ENCODE data around the gene FAM20B.
A peak's percentile ranks its signal among the peaks of the same experiment; 100 is the strongest.

FAM20B gene

DNA sequence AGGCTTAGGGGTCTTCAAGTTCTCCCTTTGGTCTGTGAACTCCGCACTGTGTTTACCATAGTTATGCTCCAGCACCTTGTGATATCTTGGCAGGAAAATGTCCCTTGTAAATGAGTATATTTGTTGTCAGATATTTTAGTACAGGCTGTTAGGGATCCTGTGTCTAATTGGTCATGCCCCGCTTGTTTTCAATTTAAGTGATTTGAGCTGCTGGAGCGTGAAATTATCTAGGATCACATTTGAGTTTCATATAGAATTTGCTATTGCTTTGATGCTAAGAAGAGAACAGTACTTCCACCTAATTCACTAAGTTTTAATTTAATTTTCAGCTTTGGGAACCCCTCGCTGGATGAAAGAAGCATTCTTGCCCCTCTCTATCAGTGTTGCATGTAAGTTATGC is 40.8 kb downstream of the FAM20B start:
- DNase-seq (ENCODE audit: low read depth) = no peak
- no peak overlapping the region for H3K4me3 ChIP-seq (ENCODE audit: low read depth, low read length)
- TF ChIP-seq, protein P1, sequence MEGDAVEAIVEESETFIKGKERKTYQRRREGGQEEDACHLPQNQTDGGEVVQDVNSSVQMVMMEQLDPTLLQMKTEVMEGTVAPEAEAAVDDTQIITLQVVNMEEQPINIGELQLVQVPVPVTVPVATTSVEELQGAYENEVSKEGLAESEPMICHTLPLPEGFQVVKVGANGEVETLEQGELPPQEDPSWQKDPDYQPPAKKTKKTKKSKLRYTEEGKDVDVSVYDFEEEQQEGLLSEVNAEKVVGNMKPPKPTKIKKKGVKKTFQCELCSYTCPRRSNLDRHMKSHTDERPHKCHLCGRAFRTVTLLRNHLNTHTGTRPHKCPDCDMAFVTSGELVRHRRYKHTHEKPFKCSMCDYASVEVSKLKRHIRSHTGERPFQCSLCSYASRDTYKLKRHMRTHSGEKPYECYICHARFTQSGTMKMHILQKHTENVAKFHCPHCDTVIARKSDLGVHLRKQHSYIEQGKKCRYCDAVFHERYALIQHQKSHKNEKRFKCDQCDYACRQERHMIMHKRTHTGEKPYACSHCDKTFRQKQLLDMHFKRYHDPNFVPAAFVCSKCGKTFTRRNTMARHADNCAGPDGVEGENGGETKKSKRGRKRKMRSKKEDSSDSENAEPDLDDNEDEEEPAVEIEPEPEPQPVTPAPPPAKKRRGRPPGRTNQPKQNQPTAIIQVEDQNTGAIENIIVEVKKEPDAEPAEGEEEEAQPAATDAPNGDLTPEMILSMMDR (conservative IDR thresholded peaks at IDR 0.05; ENCODE audit: low read depth, low read length) = no peak

DNA sequence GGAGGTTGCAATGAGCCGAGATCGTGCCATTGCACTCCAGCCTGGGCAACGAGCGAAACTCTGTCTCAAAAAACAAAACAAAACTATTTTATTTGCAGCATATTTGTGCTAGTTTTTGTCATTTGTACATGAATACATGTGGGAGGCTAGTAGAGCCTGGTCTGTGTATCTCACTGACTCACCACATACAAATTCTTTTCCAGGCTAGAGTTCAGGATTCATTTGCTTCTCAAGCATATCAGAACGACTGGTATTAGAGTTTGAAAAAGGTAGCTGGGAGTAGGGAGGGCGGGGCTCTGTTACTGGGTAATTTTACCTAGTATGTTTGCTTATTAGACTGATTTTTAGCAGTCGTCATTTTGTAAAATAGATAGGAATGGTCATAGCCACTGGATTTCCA is 51.7 kb downstream of the FAM20B start:
- TF ChIP-seq, protein P1 (conservative IDR thresholded peaks at IDR 0.05; ENCODE audit: low read depth, low read length) = no peak
- H3K4me3 ChIP-seq (ENCODE audit: low read depth, low read length) = no peak overlapping the region
- DNase-seq (ENCODE audit: low read depth) = peak; percentile 82

DNA sequence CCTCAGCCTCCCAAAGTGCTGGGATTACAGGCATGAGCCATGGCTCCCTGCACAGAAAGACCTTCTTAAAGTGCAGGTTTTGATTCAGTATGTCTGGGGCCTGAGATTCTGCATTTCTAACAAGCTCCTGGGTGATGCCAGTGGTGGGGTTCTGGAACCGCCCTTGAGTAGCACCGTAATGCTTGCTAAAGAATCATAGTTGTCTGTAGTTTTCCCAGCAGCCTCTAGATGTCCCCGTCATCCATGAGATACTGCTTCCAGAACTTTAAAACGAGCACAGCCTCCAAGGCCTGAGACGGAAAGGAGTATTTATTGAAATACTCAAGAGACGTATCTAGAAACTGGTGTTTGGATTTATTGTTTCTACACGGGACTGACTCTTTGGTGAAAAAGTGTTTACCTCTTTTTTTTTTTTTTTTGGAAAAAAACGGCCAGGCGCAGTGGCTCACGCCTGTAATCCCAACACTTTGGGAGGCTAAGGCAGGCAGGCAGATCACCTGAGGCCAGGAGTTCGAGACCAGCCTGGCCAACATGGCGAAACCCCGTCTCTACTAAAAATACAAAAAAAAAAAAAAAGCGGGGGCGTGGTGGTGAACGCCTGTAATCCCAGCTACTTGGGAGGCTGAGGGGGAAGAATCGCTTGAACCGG is 53.5 kb downstream of the FAM20B start:
- DNase-seq (ENCODE audit: low read depth) = peak; percentile 89
- TF ChIP-seq, protein P1 (conservative IDR thresholded peaks at IDR 0.05; ENCODE audit: low read depth, low read length) = peak; percentile 75

DNA sequence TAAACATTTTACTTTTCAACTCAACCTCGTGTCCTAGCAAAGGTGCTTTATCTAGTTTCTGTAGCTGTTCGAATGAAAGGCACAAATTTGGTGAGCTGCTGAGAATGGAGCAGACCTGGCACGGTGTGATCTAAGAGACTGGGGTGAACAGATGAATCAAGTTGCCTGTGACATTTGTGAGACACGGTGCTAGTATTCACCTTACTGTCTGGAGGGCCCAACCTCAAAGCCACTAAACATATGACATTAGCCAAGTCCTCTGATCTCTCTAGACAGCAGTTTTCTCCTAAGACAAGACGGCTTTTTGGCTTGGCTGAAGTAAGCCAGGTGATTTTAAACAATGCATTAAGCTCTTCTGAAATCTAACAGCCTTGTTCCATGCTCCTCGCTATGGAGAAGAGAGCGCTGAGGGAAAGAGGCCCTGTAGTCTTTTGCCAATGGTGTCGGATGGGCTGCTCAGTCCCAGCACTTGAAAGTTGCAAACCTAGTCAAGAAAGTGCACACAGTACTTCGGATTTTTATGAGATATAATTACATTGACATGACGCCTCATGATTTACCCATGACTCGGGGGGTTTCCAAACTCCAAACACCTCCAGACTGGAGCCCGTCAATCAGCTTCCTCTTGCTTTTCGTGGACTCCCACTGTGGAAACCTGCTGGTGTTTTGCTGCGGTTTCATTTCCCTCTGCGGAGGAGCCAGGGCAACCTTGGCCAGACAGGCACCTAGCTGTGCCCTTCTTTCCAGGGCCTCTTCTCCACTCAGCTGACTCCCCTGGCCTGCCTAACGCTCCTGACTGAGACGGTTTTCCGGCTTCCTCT is 55.4 kb downstream of the FAM20B start:
- H3K4me3 ChIP-seq (ENCODE audit: low read depth, low read length) = peak overlapping the region; percentile 88
- TF ChIP-seq, protein P1 (conservative IDR thresholded peaks at IDR 0.05; ENCODE audit: low read depth, low read length) = no peak
- no peak for DNase-seq (ENCODE audit: low read depth)

More for the DNA sequence above, 53.5 kb downstream of the FAM20B start:
- H3K4me3 ChIP-seq (ENCODE audit: low read depth, low read length) = no peak overlapping the region

DNA sequence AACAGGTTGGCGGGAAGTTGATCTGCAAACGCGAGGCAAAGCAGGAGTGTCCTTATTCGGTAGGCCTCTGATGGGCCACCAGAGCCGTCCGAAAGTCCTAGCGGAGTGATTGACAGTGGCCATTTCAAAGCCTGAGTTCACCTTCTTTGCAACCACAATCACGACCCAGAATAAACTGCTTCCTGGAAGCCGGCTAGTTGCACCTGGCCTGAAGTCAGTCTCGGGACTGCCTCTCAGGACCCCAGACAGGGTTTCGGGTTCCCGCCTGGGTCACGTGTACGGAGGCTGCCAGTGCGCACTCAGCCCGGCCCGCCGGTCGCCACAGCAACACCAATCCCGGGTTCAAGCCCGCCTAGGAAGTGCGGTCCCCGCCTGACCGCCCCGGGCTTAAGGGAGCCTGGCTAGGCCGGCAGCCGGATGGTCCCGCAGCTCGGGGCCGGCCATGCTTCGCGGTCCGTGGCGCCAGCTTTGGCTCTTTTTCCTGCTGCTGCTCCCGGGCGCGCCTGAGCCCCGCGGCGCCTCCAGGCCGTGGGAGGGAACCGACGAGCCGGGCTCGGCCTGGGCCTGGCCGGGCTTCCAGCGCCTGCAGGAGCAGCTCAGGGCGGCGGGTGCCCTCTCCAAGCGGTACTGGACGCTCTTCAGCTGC is 56.1 kb downstream of the FAM20B start, which contains the start of gene TOR3A:
Gene TOR3A (plus strand): TSS at position 384 of the 646 bp plus-strand sequence. CDS start 59 bp downstream, at position 443.
- TF ChIP-seq, protein P1 (conservative IDR thresholded peaks at IDR 0.05; ENCODE audit: low read depth, low read length) = no peak
- H3K4me3 ChIP-seq (ENCODE audit: low read depth, low read length) = peak within 1 kb of the TSS; percentile 88
- peak; percentile 90 for DNase-seq (ENCODE audit: low read depth)

DNA sequence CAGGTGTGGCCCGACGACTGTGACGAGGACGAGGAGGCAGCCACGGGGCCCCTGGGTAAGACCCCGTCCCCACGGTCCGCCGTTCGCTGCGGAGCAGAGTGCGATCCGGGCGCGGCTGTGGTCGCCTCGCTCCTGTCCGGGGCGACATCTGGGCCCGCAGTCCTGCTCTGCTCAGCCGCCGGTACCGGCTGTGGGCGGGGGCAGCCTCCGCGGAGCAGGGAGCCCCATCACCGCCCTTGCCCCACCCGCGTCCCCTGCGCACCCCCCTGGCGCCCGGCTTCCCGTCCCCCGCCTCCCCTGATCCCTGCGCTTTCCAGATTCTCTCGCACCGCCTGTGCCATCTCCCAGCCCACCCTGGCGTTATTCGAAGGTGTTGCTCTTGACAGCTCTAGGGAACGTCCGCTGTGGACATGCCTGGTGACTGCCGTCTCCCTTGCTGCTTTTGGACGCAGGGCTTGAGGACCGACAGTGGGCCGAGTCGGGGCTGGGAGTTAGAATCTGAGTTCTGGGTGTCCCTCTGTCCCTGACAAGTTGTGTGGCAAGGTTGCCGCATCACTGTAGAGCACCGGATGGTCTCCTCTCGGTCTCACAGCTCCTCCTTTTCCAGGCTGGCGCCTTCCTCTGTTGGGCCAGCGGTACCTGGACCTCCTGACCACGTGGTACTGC is 56.8 kb downstream of the FAM20B start:
- DNase-seq (ENCODE audit: low read depth) = no peak
- TF ChIP-seq, protein P1 (conservative IDR thresholded peaks at IDR 0.05; ENCODE audit: low read depth, low read length) = no peak
- H3K4me3 ChIP-seq (ENCODE audit: low read depth, low read length) = peak overlapping the region; percentile 88

Data from choroid plexus epithelial cell (primary cell).